HG03575 (cell line): ENCODE measurements around the gene KRTAP10-3.
"Not testable (repeated sequence)": the region's sequence is repeated elsewhere in the genome, so short reads cannot be mapped to it uniquely, and the experiment has no call there.

Source experiments
- ATAC-seq: cut with Tn5 transposase; IDR thresholded peaks from one replicate; pipeline ENCODE4 v1.9.1; 2021; ENCODE audit not compliant: unreplicated experiment, insufficient number of reproducible peaks, low FRiP score; ENCODE audit errors: extremely low read depth

Gene KRTAP10-3

DNA sequence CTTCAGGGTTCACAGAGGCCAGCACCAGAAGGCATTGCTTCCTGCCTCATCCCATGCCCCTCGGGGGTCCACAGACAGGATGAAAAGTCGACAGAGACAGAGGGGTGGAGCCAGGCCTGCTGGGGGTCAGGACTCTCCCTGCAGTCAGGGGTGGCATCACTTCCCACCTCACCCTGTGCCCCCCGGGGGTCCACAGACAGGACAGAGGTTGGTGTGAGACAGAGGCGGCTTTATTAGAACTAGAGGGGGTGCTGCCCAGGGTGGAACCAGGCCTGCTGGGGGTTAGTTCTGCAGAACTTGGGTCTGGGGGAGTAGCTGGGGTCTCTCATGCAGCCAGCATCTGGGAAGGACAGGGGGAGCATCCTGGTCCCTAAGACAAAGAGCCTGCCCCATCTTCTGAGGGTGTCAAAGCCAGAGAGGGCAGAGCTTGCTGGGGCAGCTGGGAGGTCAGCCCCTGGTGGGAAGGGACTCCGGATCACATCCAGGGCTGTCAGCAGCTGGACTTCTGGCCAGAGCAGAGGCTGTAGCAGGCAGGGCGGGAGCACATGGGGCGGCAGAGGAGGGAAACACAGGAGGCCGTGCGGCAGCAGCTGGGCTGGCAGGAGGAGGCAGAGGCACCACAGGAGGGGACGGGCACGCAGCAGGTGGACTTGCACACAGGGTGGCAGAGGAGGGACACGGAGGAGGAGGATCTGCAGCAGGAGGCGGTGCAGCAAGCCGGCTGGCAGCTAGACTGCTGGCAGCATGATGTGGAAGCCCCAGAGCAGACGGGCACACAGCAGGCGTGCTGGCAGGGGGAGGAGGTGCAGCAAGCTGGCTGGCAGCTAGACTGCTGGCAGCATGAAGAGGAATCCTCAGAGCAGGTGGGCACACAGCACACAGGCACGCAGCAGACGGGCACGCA, 32.6 kb upstream of the KRTAP10-3 start:
- not testable (repeated sequence) for ATAC-seq

DNA sequence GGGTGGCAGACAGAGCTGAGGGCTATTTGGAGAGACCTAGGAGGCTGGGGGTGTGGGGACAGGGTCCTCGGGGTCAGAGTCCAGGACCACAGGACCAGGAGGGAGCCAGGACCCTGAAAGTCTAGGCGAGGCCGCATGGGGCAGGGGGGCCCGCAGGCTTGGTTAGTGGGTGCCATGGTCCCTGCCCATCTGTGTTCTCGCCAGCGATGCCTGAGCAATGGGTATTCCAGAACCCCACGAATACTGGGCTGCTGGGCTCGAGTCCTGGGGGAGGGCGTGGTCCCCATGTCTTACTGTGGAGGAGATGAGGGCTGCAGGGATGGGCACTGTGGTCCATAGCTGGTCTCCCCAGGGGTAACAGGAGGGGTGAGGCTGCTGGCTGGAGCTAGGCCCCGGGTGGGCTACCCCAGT, 31.7 kb upstream of the KRTAP10-3 start:
- ATAC-seq = no peak

DNA sequence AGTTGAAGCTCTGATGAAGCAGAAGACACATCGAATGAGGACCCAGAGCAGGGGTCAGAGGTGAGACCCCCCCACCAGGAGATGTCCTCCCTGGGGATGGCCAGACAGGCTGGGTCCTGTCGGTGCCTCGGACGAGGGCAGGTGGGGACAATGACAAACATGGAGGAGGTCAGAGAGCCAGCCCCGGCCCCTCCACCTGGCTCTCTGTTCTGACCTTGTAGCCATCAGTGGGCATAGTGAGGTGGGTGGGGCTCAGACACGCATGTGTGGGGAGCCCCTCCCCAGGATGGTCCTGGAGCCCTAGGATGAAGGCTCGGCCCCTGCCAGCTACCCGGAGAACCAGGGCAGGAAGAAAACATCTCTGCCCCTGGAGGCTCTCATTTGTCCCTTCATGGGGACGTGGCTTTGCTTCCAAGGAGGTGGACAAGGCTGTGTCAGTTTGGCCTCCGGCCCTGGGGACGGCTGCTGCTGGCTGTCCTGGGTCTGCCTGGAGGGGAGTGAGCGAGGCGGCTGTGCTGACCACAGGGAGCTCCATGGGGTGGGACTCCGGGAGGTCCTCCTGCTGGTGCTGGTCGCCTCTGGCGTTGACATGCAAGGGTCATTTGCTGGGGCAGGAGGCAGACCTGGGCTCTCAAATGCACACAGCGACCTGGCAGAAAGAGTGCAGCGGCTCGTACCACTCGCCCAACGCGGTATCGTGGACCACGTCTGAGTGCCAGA, 31.2 kb upstream of the KRTAP10-3 start:
- ATAC-seq = no peak

DNA sequence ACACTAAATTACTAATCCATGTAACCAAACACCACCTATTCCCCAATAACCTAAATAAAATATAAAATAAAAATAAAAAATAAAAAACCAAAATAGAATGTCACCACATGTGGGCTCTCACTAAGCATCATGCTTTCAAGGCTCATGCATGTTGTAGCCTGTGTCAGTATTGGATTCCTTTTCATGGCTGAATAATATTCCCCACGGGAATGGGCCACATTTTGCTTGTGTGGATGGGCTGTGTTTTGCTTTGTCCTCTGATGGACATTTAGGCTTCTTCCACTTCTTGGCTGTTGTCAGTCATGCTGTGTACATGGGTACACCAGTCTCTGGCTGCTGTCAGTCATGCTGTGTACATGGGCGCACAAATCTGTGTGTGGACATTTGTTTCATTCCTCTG, 30.5 kb upstream of the KRTAP10-3 start:
- no peak for ATAC-seq

DNA sequence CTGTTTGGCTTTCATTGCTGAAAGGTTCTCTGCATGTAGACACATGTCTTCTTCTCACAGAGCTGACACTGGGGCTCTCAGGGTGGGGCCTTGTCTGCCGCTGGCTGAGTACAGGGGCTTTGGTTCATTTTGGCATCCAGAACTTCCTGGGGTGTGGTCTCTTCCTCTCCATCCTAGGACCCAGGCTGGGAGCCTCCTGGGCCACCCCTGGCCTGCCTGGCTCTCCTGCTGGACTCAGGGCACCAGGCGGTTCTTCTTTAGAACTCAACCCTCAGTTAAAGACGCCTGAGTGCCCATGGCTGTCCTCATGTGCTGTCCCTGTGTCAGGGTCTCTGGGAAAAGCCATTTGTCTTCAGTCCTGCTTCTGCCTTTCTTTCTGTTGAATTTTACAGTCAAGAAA, 27.3 kb upstream of the KRTAP10-3 start:
- no peak for ATAC-seq

DNA sequence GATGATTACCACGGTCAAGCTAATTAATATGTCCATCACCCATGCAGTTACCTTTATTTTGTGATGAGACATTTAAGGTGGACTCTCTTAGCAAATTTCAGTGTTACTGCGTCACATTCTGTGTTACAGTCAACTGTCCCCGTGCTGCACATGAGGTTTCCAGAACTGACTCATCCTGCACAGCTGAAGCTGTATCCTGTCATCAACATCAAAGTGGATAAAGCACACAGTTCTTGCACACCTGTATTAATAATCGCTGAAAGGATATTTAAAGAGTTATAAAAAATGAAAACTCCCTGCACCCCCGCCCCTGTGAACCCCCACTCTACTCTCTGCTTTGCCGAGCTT, 25.2 kb upstream of the KRTAP10-3 start:
- no peak for ATAC-seq

DNA sequence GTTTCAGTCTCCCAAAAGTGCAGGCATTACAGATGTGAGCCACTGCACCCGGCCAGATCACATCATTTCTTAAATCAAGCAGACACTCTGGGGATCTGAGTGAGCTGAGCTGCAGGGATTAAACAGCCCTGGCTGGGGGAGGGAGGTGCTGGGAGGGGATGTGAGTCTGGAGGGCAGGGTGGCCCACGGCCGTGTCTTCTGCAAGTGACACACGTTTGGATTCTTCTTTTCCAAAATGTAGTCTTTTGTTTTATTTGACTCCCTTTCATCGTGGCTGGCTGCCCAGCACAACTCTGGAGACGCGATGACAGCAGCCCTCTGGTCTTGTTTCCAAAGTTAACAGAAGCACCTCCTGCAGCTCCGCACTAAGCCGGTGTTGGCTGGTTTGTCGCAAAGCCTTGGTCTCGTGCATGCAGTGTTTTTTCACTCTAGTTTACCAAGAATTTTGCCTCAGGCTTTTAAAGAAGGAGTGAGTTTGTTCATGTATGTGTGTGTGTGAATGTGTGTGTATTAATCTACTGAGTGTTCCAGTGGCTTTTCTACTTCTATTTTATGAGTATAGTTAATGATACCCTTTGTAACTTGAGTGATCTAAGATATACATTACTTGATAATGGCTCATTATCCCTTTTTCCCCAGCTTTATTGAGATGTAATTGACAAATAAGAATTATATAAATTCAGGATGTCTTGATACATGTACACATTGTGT, 24.6 kb upstream of the KRTAP10-3 start:
- no peak for ATAC-seq

DNA sequence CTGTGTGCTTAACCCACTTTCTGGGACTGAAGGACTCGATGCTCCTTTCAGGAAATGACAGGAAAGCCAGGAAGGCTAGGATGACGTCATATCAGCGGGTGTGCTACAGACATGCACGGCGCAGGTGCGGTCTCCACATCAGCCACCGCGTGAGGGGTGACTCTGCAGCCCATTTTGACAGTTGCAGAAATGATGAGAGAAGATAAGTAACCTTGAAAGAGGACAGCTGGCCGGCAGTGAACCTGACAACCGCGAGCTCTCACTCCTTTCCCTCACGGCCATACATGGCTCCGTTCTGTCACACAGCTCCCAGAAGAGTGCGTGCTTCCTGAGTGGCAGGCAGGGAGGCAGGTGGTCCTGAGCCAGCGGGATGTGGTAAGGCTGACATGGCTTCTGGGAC, 23.5 kb upstream of the KRTAP10-3 start:
- ATAC-seq = no peak

DNA sequence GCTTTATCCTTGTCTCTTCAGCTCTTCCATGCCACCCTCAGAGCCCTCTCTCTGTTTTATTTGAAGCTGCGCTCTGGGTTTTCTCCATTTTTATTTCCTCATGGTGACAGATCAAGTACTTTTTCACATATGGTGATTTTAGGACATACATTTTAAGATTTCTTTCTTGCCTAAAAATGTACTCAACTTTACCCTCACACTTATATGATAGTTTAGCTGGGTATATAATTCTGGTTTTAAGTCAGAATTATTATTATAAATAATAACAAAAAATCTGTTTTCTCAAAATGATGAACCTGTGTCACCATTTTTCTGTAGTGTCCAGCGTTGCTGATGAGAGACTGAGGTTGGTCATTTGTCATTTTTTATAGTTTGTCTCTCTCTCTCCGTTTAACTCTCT, 22.6 kb upstream of the KRTAP10-3 start:
- ATAC-seq = no peak

DNA sequence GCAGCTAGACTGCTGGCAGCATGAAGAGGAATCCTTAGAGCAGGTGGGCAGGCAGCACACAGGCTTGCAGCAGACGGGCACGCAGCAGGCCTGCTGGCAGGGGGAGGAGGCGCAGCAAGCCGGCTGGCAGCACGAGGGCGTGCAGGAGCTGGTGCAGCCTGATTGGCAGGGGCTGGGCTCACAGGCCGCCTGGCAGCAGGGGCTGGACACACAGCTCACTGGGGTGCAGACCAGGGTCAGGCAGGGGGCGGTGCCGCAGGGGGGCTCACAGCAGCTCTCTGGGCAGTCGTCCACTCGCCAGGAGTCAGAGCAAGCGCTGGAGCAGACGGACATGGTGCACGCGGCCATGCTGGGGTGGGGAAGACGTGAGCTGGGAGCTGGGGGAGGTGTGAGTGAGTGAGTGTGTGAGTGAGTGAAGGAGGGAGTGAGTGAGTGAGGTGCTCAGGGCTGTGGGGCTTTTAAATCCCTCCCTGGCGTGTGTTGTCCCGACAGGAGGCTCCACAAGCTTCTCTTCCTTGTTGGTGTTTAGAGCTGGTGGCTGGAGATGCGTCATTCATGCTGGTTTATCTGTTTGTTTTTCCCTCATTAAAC, 21.7 kb upstream of the KRTAP10-3 start, which contains the start of gene KRTAP10-5:
Gene KRTAP10-5, minus strand, starts transcription at position 374 of the 591 bp plus-strand sequence. Its CDS starts 26 bp downstream, at position 348.
- ATAC-seq = not testable (repeated sequence)

DNA sequence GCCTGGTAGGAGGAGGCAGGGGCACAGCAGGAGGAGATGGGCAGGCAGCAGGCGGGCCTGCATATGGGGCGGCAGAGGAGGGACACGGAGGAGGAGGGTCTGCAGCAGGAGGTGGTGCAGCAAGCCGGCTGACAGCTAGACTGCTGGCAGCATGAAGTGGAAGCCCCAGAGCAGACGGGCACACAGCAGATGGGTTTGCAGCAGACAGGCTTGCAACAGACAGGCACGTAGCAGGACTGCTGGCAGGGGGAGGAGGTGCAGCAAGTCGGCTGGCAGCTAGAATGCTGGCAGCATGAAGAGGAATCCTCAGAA, 21.2 kb upstream of the KRTAP10-3 start:
- no peak for ATAC-seq

DNA sequence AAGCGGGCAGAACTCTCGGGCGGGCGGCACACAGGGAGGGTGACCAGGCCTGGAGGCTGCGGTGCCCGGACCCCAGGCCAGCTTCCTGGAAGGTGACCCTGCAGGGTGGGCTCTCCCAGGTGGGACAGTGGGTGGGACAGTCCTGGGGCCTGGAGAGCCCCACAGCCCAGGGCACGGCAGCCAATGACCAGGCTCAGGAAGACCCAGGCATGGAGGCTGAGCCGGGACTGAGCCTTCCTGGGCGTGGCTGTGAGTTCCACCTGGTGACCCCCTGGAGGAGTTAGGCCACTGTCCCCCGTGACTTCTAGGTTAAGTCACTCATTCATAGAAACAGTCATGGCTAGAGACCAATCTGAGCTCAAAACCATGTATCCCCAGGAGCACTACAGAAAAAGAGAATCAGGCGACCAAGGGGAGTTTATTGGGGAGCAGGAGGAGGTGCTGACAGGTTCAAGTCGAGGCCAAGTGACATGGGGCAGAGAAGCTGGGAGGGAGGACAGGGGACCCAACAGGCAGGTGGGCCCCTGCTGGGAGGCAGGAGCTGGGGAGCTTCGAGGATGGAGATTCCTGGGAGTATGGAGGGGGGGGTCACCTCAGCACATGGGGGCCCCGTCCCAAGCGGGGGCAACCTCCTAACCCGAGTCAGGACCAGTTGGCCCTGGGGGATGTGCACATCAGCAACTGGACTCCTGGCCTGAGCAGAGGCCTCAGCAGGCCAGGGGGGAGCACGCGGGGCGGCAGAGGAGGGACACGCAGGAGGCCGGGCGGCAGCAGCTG, 20.6 kb upstream of the KRTAP10-3 start:
- no peak for ATAC-seq

DNA sequence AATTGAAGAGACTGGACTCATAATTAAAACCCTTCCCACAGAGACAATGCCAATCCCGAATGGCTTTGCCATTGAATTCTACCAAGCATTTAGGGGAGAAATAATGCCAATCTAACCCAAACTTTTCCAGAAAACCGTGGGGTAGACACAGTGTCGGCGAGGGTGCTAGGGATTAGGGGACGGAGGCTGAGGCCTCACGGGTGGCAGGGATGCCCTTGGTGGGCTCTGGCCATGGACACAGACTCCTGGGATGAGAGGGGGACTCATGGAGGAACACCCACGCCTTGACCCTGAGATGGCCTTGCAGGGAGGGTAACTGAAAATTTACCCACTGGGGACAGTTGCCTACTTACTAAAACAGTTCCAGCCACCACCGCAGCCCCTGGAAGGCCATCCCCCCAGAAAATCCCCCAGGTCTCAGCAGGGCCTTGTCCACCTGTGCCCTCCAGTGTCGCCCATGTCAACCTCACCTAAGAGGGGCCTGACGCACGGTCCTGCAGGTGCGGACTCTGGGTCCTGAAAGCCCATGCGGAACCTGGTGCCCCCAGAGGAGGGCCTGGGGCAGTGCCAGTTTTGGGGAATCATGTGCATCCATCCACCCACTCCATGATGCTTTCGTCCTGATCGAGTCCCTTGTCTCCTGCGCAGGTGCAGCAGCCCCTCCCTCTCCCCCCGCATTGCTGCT, 19.9 kb upstream of the KRTAP10-3 start:
- no peak for ATAC-seq

DNA sequence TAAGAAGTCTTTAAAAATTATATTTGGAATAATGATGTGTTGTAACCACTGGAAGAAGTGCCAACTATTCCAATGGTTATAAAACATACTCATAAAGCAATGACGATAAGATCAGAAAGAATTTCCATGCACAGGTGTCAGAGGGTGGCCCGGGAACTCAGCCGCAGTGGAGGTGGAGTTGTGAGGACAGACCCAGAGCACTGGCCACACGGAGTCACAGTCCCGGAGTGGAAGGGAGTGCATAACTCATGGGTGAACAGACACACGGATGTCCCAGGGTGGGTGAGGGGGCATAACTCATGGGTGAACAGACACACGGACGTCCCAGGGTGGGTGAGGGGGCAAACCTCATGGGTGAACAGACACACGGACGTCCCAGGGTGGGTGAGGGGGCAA, 17.4 kb upstream of the KRTAP10-3 start:
- no peak for ATAC-seq

DNA sequence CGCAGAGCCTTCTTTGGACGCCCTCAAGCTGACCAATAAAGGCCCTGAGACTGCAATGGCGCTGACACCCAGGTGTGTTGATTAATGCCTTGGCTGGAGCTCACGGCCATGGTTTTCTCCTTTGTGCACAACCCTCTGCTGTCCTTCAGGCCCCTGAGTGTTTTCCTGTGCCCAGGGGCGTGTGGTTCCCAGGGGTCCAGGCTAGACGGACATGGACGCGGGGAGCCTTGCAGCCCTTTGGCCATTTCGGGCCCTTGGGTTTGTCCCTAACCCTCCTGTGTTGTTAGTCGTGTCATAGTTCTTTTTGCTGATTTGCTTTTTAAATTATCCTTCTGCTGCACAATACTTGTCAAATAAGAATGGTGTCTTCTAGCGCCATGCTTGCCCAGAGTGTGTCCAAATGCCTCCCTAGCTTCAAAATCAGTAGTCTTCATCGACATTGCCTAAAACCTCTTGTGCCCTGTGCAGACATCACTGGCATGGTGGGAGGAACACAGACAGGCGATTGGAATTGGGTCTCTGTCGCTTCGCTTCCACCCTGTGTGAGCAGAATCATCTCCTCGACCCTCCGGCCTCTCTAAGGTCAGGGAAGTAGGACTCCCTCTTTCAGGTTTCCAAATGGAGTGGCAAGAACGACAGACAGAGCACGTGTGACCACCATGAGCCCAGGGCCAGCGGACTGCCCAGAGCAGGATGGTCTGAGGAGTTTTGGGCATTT, 16.9 kb upstream of the KRTAP10-3 start:
- ATAC-seq = no peak

DNA sequence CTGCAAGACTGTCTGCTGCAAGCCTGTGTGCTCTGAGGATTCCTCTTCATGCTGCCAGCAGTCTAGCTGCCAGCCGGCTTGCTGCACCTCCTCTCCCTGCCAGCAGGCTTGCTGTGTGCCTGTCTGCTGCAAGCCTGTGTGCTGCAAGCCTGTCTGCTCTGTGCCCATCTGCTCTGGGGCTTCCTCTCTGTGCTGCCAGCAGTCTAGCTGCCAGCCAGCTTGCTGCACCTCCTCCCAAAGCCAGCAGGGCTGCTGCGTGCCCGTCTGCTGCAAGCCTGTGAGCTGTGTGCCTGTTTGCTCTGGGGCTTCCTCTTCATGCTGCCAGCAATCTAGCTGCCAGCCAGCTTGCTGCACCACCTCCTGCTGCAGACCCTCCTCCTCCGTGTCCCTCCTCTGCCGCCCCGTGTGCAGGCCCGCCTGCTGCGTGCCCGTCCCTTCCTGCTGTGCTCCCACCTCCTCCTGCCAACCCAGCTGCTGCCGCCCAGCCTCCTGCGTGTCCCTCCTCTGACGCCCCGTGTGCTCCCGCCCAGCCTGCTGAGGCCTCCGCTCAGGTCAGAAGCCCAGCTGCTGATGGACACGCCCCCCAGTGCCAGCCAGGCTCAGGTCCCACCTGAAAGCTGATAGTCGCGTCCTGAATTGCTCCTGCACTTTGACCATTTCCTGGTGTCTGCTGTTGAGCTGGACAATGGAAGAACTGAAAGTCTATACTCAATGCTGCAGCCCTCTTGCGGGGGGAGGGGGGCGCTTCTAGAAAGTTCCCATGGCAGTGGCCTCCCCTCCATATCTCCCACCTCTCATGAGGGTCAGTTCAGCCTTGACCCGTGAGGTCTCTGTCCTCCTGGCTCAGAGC, 16.1 kb upstream of the KRTAP10-3 start:
- ATAC-seq = no peak
